Esophagus muscularis mucosa (tissue), 3 donors: Measurements from ENCODE around the gene VSIG10L.

ENCODE experiments used
- CTCF ChIP-seq, 3 experiments: fragments of 200-600 bp in 2 of 3; fragments of 450-650 bp in 1 of 3; sonication (generic) in 2 of 3; IDR thresholded peaks; one replicate each; pipeline ENCODE4 v1.5.1; 2017 to 2019; ENCODE audit warnings: antibody characterized with exemption in 3 of 3, mild to moderate bottlenecking in 2 of 3, moderate library complexity in 1 of 3
- EP300 ChIP-seq: sonication (generic); formaldehyde crosslinking; IDR thresholded peaks from one replicate; pipeline ENCODE4 v1.6.1; 2017; ENCODE audit warnings: antibody characterized with exemption

- TF ChIP-seq EP300 (no peak), CTCF (IDR thresholded peaks at IDR 0.05) (no peak)
Observed at GRCh38 chr19:51331716-51332115, 10.2 kb downstream of the VSIG10L start.
